OCI-LY7 (cell line): ENCODE results near the gene GRAP2.
"Not testable (repeated sequence)": the region's sequence is repeated elsewhere in the genome, so short reads cannot be mapped to it uniquely, and the experiment has no call there.

Experiments
- CTCF ChIP-seq: fragments of 200-600 bp; sonication (generic); conservative IDR thresholded peaks from 2 replicates; pipeline ENCODE4 v1.5.1; 2014; ENCODE audit warnings: mild to moderate bottlenecking, antibody characterized with exemption, low read length, moderate library complexity, mixed read lengths
- EZH2phosphoT487 ChIP-seq: fragments of 200-600 bp; sonication (generic); IDR thresholded peaks from 2 replicates; pipeline ENCODE4 v1.6.1; 2018; ENCODE audit warnings: low read depth, borderline replicate concordance, mild to moderate bottlenecking, mixed run types, antibody characterized with exemption, low read length, moderate library complexity, mixed read lengths

DNA sequence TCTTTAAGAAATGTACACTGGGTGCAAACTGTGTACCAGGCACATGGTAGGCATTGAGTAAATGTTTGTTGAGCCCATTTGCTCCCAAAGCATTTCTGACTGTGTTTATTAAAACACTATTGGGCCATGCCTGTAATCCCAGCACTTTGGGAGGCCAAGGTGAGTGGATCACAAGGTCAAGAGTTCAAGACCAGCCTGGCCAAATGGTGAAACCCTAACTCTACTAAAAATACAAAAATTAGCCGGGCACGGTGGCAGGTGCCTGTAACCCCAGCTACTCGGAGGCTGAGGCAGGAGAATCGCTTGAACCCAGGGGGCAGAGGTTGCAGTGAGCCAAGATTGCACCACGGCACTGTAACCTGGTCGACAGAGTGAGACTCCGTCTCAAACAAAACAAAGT, 92.0 kb downstream of the GRAP2 start:
- TF ChIP-seq CTCF, EZH2phosphoT487: not testable (repeated sequence)
